GM23338 (cell line): Measurements from ENCODE around the gene HDAC11. TPM values are rescaled to one million over a fixed set of nuclear protein-coding genes. Genes with fewer than 3 reads are reported as not detected.

ENCODE experiments used
- ATAC-seq: fragments of 200-7000 bp; cut with Tn5 transposase; 3 replicates; pipeline ENCODE4 v1.9.1; 2020
- DNase-seq: peaks from one replicate; pipeline ENCODE4 v3.0.0-alpha.2; 2015; ENCODE audit warnings: low spot score
- H2AFZ ChIP-seq: fragments of 200-600 bp; sonication (generic); 2 replicates; pipeline ENCODE4 v1.8.0; 2016; ENCODE audit warnings: antibody characterized with exemption, mild to moderate bottlenecking, moderate library complexity
- H3F3A ChIP-seq: fragments of 200-600 bp; sonication (generic); replicated peaks from 2 replicates; pipeline ENCODE4 v1.8.0; 2017; ENCODE audit warnings: antibody characterized with exemption, mixed run types, low read depth
- H3K27ac ChIP-seq: fragments of 200-600 bp; sonication (generic); 2 replicates; pipeline ENCODE4 v1.6.1; 2016; ENCODE audit warnings: low read depth
- H3K27me3 ChIP-seq: fragments of 200-600 bp; sonication (generic); 2 replicates; pipeline ENCODE4 v1.8.0; 2016; ENCODE audit warnings: mild to moderate bottlenecking, mixed run types, moderate library complexity; ENCODE audit not compliant: insufficient read depth
- H3K36me3 ChIP-seq: fragments of 200-600 bp; sonication (generic); 2 replicates; pipeline ENCODE4 v1.8.0; 2016; ENCODE audit warnings: mild to moderate bottlenecking; ENCODE audit not compliant: insufficient read depth
- H3K4me1 ChIP-seq: fragments of 200-600 bp; sonication (generic); 2 replicates; pipeline ENCODE4 v1.8.0; 2016; ENCODE audit warnings: mild to moderate bottlenecking, moderate library complexity; ENCODE audit not compliant: insufficient read depth
- H3K4me2 ChIP-seq: fragments of 200-600 bp; sonication (generic); 2 replicates; pipeline ENCODE4 v1.7.1; 2017; ENCODE audit warnings: mixed run types
- H3K4me3 ChIP-seq: fragments of 200-600 bp; sonication (generic); 2 replicates; pipeline ENCODE4 v1.6.1; 2016; ENCODE audit warnings: mixed run types
- H3K79me2 ChIP-seq: fragments of 200-600 bp; sonication (generic); replicated peaks from 2 replicates; pipeline ENCODE4 v1.8.0; 2017; ENCODE audit warnings: mild to moderate bottlenecking; ENCODE audit not compliant: insufficient read depth
- H3K9me2 ChIP-seq: fragments of 200-600 bp; sonication (generic); 2 replicates; pipeline ENCODE4 v1.8.0; 2017; ENCODE audit not compliant: insufficient read depth
- H4K20me1 ChIP-seq: fragments of 200-600 bp; sonication (generic); replicated peaks from 2 replicates; pipeline ENCODE4 v1.8.0; 2017; ENCODE audit warnings: mild to moderate bottlenecking; ENCODE audit not compliant: insufficient read depth
- H3K27ac Mint-ChIP-seq: 2 replicates; pipeline ENCODE4 v1.8.0; 2020; ENCODE audit warnings: inconsistent platforms, mild to moderate bottlenecking, moderate library complexity, mixed read lengths
- H3K27me3 Mint-ChIP-seq: 3 replicates; pipeline ENCODE4 v1.8.0; 2022; ENCODE audit warnings: low read depth, mild to moderate bottlenecking, moderate library complexity, mixed read lengths, inconsistent platforms; ENCODE audit not compliant: insufficient read depth, poor library complexity
- H3K36me3 Mint-ChIP-seq: 3 replicates; pipeline ENCODE4 v1.8.0; 2021; ENCODE audit warnings: low read depth, mild to moderate bottlenecking, inconsistent platforms, moderate library complexity, mixed read lengths
- H3K4me1 Mint-ChIP-seq: 3 replicates; pipeline ENCODE4 v1.8.0; 2020; ENCODE audit warnings: mild to moderate bottlenecking, inconsistent platforms, mixed read lengths
- H3K4me3 Mint-ChIP-seq: 3 replicates; pipeline ENCODE4 v1.8.0; 2021; ENCODE audit warnings: moderate library complexity, mild to moderate bottlenecking, inconsistent platforms, mixed read lengths
- H3K9me3 Mint-ChIP-seq: 3 replicates; pipeline ENCODE4 v1.8.0; 2020; ENCODE audit warnings: moderate library complexity, mild to moderate bottlenecking, inconsistent platforms, mixed read lengths
- CREB1 ChIP-seq: fragments of 250-450 bp; sonication (Bioruptor Pico); IDR thresholded peaks from 2 replicates; pipeline ENCODE4 v1.5.0; 2020; ENCODE audit warnings: low read depth, mild to moderate bottlenecking, moderate library complexity
- CTCF ChIP-seq, 2 experiments: fragments of 200-600 bp in 1 of 2; sonication (generic) in 1 of 2; conservative IDR thresholded peaks; 2 replicates each; pipeline versions ENCODE4 v1.5.1 to v1.6.1; 2016 to 2017; ENCODE audit warnings: antibody characterized with exemption in 2 of 2, low read depth in 2 of 2, mild to moderate bottlenecking in 2 of 2, moderate library complexity in 1 of 2
- EZH2 ChIP-seq: fragments of 200-600 bp; sonication (generic); IDR thresholded peaks from one replicate; pipeline ENCODE4 v1.8.0; 2017; ENCODE audit warnings: antibody characterized with exemption, mild to moderate bottlenecking, low read depth; ENCODE audit not compliant: unreplicated experiment
- EZH2phosphoT487 ChIP-seq: fragments of 200-600 bp; sonication (generic); IDR thresholded peaks from one replicate; pipeline ENCODE4 v1.8.1; 2018; ENCODE audit warnings: antibody characterized with exemption; ENCODE audit not compliant: unreplicated experiment
- JUNB ChIP-seq: IDR thresholded peaks from one replicate; pipeline ENCODE4 v1.6.1; 2016; ENCODE audit warnings: antibody characterized with exemption; ENCODE audit not compliant: unreplicated experiment
- NANOG ChIP-seq: IDR thresholded peaks from 2 replicates; pipeline ENCODE4 v1.6.1; 2016; ENCODE audit warnings: antibody characterized with exemption, borderline replicate concordance
- POLR2AphosphoS5 ChIP-seq: IDR thresholded peaks from 2 replicates; pipeline ENCODE4 v1.6.1; 2016; ENCODE audit warnings: antibody characterized with exemption, low read depth
- STAT1 ChIP-seq: IDR thresholded peaks from one replicate; pipeline ENCODE4 v1.6.1; 2016; ENCODE audit warnings: antibody characterized with exemption; ENCODE audit not compliant: unreplicated experiment
- ZNF114 ChIP-seq: fragments of 250-450 bp; sonication (Bioruptor Pico); IDR thresholded peaks from 2 replicates; pipeline ENCODE4 v1.5.0; 2020; ENCODE audit warnings: mild to moderate bottlenecking, moderate library complexity
- ZNF331 ChIP-seq: fragments of 250-450 bp; sonication (Bioruptor Pico); IDR thresholded peaks from 2 replicates; pipeline ENCODE4 v1.5.0; 2020; ENCODE audit warnings: low read depth, mild to moderate bottlenecking, moderate library complexity
- polyA plus RNA-seq: library from polyadenylated mRNA; unstranded; fragments of >200 nt; fragmentation: Nextera tagmentation; extraction: Ambion mirVana; gene quantifications from 2 replicates; pipeline ENCODE4 v1.2.1, GENCODE V29; 2016
- total RNA-seq: library from RNA; depleted of rRNA; stranded (reverse); fragments of >200 nt; shearing (Covaris generic); gene quantifications from 2 replicates; pipeline ENCODE4 v1.2.3, GENCODE V29; 2014
- TF ChIP-seq, protein P1 (sequence below): IDR thresholded peaks from 2 replicates; pipeline ENCODE4 v1.6.1; 2016; ENCODE audit warnings: antibody characterized with exemption
- TF ChIP-seq, protein P2 (sequence below): fragments of 250-450 bp; sonication (Bioruptor Pico); IDR thresholded peaks from 2 replicates; pipeline ENCODE4 v1.5.0; 2020; ENCODE audit warnings: mild to moderate bottlenecking, moderate library complexity
- TF ChIP-seq, protein P3 (sequence below): IDR thresholded peaks from one replicate; pipeline ENCODE4 v1.6.1; 2018; ENCODE audit warnings: antibody characterized with exemption; ENCODE audit not compliant: unreplicated experiment

Gene HDAC11
- total and polyA plus RNA-seq, 2 experiments from 2014 or later: 5.4 to 15.8 TPM

DNA sequence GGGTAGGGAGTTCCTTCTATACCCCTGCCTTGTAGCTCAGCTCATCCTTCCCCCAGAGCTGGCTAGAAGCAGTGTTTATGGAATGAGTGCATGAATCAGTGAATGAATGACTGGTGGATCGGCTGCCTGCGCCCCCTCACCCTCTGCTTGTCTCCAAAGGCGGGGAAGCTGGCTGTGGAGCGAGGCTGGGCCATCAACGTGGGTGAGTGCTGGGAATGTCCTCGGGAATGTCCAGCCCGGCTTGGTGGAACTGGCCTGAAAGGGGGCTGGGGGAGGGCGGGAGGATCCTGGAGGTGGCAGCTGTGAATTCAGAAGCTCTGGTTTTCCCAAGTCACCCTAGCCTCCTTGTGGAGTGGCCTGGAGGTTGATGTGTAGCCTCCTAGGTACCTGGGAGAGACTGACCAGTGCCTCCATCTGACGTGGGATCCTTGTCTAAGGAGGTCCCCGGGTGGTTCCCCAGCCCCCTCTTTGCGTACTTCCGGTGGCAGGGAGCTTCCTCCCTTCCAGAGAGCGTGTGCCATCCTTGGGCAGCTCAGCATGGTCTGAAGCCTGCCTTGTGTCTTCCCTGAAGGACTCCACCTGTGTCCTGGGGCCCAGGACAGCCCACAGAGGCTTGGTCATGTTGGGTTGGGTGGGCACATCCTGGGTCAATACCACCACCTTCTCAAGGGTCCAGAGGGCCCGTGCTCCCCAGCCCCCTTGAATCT, 18.4 kb downstream of the HDAC11 start:
- no peak for TF ChIP-seq ZNF331 (CRISPR knock-in tag)
- no peak for TF ChIP-seq CTCF (conservative IDR thresholded peaks at IDR 0.05; ENCODE audit: low read depth in 2 of 2)
- no peak for TF ChIP-seq JUNB
- no peak for TF ChIP-seq STAT1
- TF ChIP-seq, protein P1, sequence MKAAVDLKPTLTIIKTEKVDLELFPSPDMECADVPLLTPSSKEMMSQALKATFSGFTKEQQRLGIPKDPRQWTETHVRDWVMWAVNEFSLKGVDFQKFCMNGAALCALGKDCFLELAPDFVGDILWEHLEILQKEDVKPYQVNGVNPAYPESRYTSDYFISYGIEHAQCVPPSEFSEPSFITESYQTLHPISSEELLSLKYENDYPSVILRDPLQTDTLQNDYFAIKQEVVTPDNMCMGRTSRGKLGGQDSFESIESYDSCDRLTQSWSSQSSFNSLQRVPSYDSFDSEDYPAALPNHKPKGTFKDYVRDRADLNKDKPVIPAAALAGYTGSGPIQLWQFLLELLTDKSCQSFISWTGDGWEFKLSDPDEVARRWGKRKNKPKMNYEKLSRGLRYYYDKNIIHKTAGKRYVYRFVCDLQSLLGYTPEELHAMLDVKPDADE: no peak
- TF ChIP-seq NANOG: no peak
- no peak for TF ChIP-seq EZH2
- TF ChIP-seq ZNF114 (CRISPR knock-in tag): no peak
- TF ChIP-seq CREB1: no peak
- TF ChIP-seq, protein P2, sequence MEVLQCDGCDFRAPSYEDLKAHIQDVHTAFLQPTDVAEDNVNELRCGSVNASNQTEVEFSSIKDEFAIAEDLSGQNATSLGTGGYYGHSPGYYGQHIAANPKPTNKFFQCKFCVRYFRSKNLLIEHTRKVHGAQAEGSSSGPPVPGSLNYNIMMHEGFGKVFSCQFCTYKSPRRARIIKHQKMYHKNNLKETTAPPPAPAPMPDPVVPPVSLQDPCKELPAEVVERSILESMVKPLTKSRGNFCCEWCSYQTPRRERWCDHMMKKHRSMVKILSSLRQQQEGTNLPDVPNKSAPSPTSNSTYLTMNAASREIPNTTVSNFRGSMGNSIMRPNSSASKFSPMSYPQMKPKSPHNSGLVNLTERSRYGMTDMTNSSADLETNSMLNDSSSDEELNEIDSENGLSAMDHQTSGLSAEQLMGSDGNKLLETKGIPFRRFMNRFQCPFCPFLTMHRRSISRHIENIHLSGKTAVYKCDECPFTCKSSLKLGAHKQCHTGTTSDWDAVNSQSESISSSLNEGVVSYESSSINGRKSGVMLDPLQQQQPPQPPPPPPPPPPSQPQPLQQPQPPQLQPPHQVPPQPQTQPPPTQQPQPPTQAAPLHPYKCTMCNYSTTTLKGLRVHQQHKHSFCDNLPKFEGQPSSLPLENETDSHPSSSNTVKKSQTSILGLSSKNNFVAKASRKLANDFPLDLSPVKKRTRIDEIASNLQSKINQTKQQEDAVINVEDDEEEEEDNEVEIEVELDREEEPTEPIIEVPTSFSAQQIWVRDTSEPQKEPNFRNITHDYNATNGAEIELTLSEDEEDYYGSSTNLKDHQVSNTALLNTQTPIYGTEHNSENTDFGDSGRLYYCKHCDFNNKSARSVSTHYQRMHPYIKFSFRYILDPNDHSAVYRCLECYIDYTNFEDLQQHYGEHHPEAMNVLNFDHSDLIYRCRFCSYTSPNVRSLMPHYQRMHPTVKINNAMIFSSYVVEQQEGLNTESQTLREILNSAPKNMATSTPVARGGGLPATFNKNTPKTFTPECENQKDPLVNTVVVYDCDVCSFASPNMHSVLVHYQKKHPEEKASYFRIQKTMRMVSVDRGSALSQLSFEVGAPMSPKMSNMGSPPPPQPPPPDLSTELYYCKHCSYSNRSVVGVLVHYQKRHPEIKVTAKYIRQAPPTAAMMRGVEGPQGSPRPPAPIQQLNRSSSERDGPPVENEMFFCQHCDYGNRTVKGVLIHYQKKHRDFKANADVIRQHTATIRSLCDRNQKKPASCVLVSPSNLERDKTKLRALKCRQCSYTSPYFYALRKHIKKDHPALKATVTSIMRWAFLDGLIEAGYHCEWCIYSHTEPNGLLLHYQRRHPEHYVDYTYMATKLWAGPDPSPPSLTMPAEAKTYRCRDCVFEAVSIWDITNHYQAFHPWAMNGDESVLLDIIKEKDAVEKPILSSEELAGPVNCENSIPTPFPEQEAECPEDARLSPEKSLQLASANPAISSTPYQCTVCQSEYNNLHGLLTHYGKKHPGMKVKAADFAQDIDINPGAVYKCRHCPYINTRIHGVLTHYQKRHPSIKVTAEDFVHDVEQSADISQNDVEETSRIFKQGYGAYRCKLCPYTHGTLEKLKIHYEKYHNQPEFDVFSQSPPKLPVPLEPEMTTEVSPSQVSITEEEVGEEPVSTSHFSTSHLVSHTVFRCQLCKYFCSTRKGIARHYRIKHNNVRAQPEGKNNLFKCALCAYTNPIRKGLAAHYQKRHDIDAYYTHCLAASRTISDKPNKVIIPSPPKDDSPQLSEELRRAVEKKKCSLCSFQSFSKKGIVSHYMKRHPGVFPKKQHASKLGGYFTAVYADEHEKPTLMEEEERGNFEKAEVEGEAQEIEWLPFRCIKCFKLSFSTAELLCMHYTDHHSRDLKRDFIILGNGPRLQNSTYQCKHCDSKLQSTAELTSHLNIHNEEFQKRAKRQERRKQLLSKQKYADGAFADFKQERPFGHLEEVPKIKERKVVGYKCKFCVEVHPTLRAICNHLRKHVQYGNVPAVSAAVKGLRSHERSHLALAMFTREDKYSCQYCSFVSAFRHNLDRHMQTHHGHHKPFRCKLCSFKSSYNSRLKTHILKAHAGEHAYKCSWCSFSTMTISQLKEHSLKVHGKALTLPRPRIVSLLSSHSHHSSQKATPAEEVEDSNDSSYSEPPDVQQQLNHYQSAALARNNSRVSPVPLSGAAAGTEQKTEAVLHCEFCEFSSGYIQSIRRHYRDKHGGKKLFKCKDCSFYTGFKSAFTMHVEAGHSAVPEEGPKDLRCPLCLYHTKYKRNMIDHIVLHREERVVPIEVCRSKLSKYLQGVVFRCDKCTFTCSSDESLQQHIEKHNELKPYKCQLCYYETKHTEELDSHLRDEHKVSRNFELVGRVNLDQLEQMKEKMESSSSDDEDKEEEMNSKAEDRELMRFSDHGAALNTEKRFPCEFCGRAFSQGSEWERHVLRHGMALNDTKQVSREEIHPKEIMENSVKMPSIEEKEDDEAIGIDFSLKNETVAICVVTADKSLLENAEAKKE (CRISPR knock-in tag): no peak
- no peak for TF ChIP-seq EZH2phosphoT487
- no peak for TF ChIP-seq POLR2AphosphoS5
- TF ChIP-seq, protein P3, sequence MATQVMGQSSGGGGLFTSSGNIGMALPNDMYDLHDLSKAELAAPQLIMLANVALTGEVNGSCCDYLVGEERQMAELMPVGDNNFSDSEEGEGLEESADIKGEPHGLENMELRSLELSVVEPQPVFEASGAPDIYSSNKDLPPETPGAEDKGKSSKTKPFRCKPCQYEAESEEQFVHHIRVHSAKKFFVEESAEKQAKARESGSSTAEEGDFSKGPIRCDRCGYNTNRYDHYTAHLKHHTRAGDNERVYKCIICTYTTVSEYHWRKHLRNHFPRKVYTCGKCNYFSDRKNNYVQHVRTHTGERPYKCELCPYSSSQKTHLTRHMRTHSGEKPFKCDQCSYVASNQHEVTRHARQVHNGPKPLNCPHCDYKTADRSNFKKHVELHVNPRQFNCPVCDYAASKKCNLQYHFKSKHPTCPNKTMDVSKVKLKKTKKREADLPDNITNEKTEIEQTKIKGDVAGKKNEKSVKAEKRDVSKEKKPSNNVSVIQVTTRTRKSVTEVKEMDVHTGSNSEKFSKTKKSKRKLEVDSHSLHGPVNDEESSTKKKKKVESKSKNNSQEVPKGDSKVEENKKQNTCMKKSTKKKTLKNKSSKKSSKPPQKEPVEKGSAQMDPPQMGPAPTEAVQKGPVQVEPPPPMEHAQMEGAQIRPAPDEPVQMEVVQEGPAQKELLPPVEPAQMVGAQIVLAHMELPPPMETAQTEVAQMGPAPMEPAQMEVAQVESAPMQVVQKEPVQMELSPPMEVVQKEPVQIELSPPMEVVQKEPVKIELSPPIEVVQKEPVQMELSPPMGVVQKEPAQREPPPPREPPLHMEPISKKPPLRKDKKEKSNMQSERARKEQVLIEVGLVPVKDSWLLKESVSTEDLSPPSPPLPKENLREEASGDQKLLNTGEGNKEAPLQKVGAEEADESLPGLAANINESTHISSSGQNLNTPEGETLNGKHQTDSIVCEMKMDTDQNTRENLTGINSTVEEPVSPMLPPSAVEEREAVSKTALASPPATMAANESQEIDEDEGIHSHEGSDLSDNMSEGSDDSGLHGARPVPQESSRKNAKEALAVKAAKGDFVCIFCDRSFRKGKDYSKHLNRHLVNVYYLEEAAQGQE: no peak
- H3K9me3 Mint-ChIP-seq: no peaks in the 10 kb centered on the region
- ATAC-seq: no peak

More for the DNA sequence above, 18.4 kb downstream of the HDAC11 start:
- H3K4me3 Mint-ChIP-seq: no peak overlapping the region
- H3K36me3 ChIP-seq: no peaks in the 10 kb centered on the region
- H3K4me3 ChIP-seq: no peak overlapping the region
- H2AFZ ChIP-seq: no peak overlapping the region
- no peaks in the 10 kb centered on the region for H3K9me2 ChIP-seq
- no peaks in the 10 kb centered on the region for H3K79me2 ChIP-seq
- no peaks in the 10 kb centered on the region for H3K36me3 Mint-ChIP-seq
- no peaks in the 10 kb centered on the region for H3F3A ChIP-seq
- H3K27me3 ChIP-seq: no peaks in the 10 kb centered on the region
- H3K4me2 ChIP-seq: no peak overlapping the region
- no peak overlapping the region for H3K27ac ChIP-seq
- peaks cover 7% of the 10 kb centered on the region; the same call in 1 of the 2 replicates for H3K4me1 ChIP-seq
- no peak for DNase-seq
- no peaks in the 10 kb centered on the region for H4K20me1 ChIP-seq
- peaks cover 11% of the 10 kb centered on the region for H3K27me3 Mint-ChIP-seq
- H3K27ac Mint-ChIP-seq: no peak overlapping the region
- H3K4me1 Mint-ChIP-seq: peaks cover 7% of the 10 kb centered on the region
